Keratinocyte (primary cell): ENCODE data around the gene ENTHD1. TPM values are rescaled to one million over a fixed set of nuclear protein-coding genes. Genes with fewer than 3 reads are reported as not detected.

Experiments used
- DNase-seq: peaks from one replicate; pipeline ENCODE4 v3.0.0-alpha.2; 2011; ENCODE audit warnings: low read depth, missing footprints, low spot score
- FAIRE-seq: peaks from 2 replicates; lab custom pipeline; 2011; peaks lifted over from hg19 to GRCh38; lab: Jason Lieb, UNC
- H2AFZ ChIP-seq: 2 replicates; pipeline ENCODE4 v1.6.0; 2012; ENCODE audit warnings: low read length, control low read depth, inconsistent platforms; ENCODE audit not compliant: control insufficient read depth
- H3K27ac ChIP-seq: 2 replicates; pipeline ENCODE4 v1.5.1; 2011; ENCODE audit warnings: low read length; ENCODE audit not compliant: control insufficient read depth, insufficient read depth
- H3K27me3 ChIP-seq: 3 replicates; pipeline ENCODE4 v1.6.0; 2011; ENCODE audit warnings: low read length; ENCODE audit not compliant: control insufficient read depth, insufficient read depth; ENCODE audit errors: extremely low read depth
- H3K36me3 ChIP-seq, 2 experiments: 2 replicates in 1 of 2; 3 replicates in 1 of 2; pipeline ENCODE4 v1.5.1; 2011; ENCODE audit warnings: low read length in 2 of 2, mild to moderate bottlenecking in 1 of 2; ENCODE audit not compliant: control insufficient read depth in 2 of 2, insufficient read depth in 2 of 2; ENCODE audit errors: extremely low read depth in 1 of 2
- H3K4me1 ChIP-seq: 3 replicates; pipeline ENCODE4 v1.5.1; 2011; ENCODE audit warnings: low read length; ENCODE audit not compliant: control insufficient read depth, insufficient read depth; ENCODE audit errors: extremely low read depth
- H3K4me2 ChIP-seq: 3 replicates; pipeline ENCODE4 v1.6.0; 2011; ENCODE audit warnings: low read depth, low read length; ENCODE audit not compliant: control insufficient read depth, insufficient read depth; ENCODE audit errors: extremely low read depth
- H3K4me3 ChIP-seq, 3 experiments: fragments of 200-600 bp in 1 of 3; sonication (generic) in 1 of 3; 2 replicates in 2 of 3; 3 replicates in 1 of 3; pipeline ENCODE4 v1.5.1; 2011 to 2016; ENCODE audit warnings: low read length in 3 of 3, mild to moderate bottlenecking in 3 of 3, control low read depth in 2 of 3, inconsistent platforms in 1 of 3, low read depth in 1 of 3, mixed read lengths in 1 of 3, mixed run types in 1 of 3, moderate library complexity in 1 of 3; ENCODE audit not compliant: control insufficient read depth in 2 of 3, insufficient read depth in 2 of 3; ENCODE audit errors: extremely low read depth in 1 of 3
- H3K79me2 ChIP-seq: 2 replicates; pipeline ENCODE4 v1.6.0; 2012; ENCODE audit warnings: low read length; ENCODE audit not compliant: control insufficient read depth, insufficient read depth
- H3K9ac ChIP-seq: 3 replicates; pipeline ENCODE4 v1.6.0; 2011; ENCODE audit warnings: low read length; ENCODE audit not compliant: control insufficient read depth, insufficient read depth; ENCODE audit errors: extremely low read depth
- H3K9me1 ChIP-seq: 3 replicates; pipeline ENCODE4 v1.6.0; 2011; ENCODE audit warnings: low read length; ENCODE audit not compliant: control insufficient read depth, insufficient read depth; ENCODE audit errors: extremely low read depth
- H3K9me3 ChIP-seq: 2 replicates; pipeline ENCODE4 v1.5.1; 2012; ENCODE audit warnings: low read depth, low read length; ENCODE audit not compliant: control insufficient read depth
- H4K20me1 ChIP-seq: 3 replicates; pipeline ENCODE4 v1.6.0; 2011; ENCODE audit warnings: low read length; ENCODE audit not compliant: control insufficient read depth, insufficient read depth; ENCODE audit errors: extremely low read depth
- EZH2 ChIP-seq: IDR thresholded peaks from one replicate; pipeline ENCODE4 v1.6.1; 2012; ENCODE audit warnings: inconsistent platforms, mild to moderate bottlenecking, low read length, moderate library complexity
- dilution Hi-C: fragments of 300-500 bp; cut with MboI; formaldehyde crosslinking; loops from one replicate; pipeline ENCODE4 v1.7.0; 2020; ENCODE audit warnings: low sequenced_read_pairs; ENCODE audit not compliant: extremely low pct_ligation_motif_present
- polyA plus RNA-seq, 5 experiments: library from polyadenylated mRNA; depleted of rRNA in 3 of 5; stranded (reverse) in 3 of 5; stranded (forward) in 1 of 5; unstranded in 1 of 5; fragments of >200 nt; gene quantifications; 1 replicate in 1 of 5; 2 replicates in 3 of 5; 3 replicates in 1 of 5; pipeline versions ENCODE4 v1.2.1 to v1.2.3, GENCODE V29; 2011 to 2012; ENCODE audit warnings: missing spikeins in 2 of 5, low read depth in 1 of 5, low replicate concordance in 1 of 5
- TF ChIP-seq, protein P1 (sequence below), 3 experiments: IDR thresholded peaks in 1 of 3; conservative IDR thresholded peaks in 1 of 3; optimal IDR thresholded peaks in 1 of 3; 2 replicates in 2 of 3; 3 replicates in 1 of 3; pipeline versions ENCODE3 to v1.5.1; 2011; ENCODE audit warnings: low read length in 3 of 3, mild to moderate bottlenecking in 3 of 3, moderate library complexity in 2 of 3, control low read depth in 1 of 3, inconsistent platforms in 1 of 3; ENCODE audit not compliant: insufficient read depth in 2 of 3; ENCODE audit errors: extremely low read depth in 1 of 3

ENTHD1 gene
- polyA plus RNA-seq, 1 donor (not counting 4 experiments of a cell fraction or from before 2014, with no cell fraction given) = not detected

- Histone ChIP-seq H3K4me2 (no peak overlapping the region), H3K27ac (no peak overlapping the region), H3K9me3 (no peaks in the 10 kb centered on the region), H3K36me3 (no peaks in the 10 kb centered on the region), H3K4me1 (no peaks in the 10 kb centered on the region), H3K9ac (no peak overlapping the region), H2AFZ (no peak overlapping the region), H3K79me2 (no peaks in the 10 kb centered on the region), H3K27me3 (peaks cover 26% of the 10 kb centered on the region), H4K20me1 (no peaks in the 10 kb centered on the region), H3K9me1 (no peaks in the 10 kb centered on the region), H3K4me3 (no peak overlapping the region)
- dilution Hi-C loops = no loop called here
- TF ChIP-seq, protein P1, sequence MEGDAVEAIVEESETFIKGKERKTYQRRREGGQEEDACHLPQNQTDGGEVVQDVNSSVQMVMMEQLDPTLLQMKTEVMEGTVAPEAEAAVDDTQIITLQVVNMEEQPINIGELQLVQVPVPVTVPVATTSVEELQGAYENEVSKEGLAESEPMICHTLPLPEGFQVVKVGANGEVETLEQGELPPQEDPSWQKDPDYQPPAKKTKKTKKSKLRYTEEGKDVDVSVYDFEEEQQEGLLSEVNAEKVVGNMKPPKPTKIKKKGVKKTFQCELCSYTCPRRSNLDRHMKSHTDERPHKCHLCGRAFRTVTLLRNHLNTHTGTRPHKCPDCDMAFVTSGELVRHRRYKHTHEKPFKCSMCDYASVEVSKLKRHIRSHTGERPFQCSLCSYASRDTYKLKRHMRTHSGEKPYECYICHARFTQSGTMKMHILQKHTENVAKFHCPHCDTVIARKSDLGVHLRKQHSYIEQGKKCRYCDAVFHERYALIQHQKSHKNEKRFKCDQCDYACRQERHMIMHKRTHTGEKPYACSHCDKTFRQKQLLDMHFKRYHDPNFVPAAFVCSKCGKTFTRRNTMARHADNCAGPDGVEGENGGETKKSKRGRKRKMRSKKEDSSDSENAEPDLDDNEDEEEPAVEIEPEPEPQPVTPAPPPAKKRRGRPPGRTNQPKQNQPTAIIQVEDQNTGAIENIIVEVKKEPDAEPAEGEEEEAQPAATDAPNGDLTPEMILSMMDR (optimal IDR thresholded peaks at IDR 0.05 in 1 of 3, IDR thresholded peaks at IDR 0.05 in 1 of 3, conservative IDR thresholded peaks at IDR 0.05 in 1 of 3; ENCODE audit: extremely low read depth in 1 of 3, insufficient read depth in 2 of 3, low read length in 3 of 3) = no peak
- no peak for TF ChIP-seq EZH2
- DNase-seq = no peak
- FAIRE-seq = peak; percentile 34
These were observed 47.3 kb upstream of the ENTHD1 start for GRCh38 chr22:39940757-39941305.

- TF ChIP-seq, protein P1 (optimal IDR thresholded peaks at IDR 0.05 in 1 of 3, IDR thresholded peaks at IDR 0.05 in 1 of 3, conservative IDR thresholded peaks at IDR 0.05 in 1 of 3; ENCODE audit: extremely low read depth in 1 of 3, insufficient read depth in 2 of 3, low read length in 3 of 3) = no peak
- TF ChIP-seq EZH2 = no peak
- no peaks in the 10 kb centered on the region for H3K9me3 ChIP-seq
- H3K4me2 ChIP-seq = no peak overlapping the region
- DNase-seq = no peak
- no peak overlapping the region for H3K4me3 ChIP-seq
- peaks cover 34% of the 10 kb centered on the region for H3K27me3 ChIP-seq
- no peak overlapping the region for H2AFZ ChIP-seq
- dilution Hi-C loops = no loop called here
- no peaks in the 10 kb centered on the region for H4K20me1 ChIP-seq
- H3K9ac ChIP-seq = no peak overlapping the region
- no peaks in the 10 kb centered on the region for H3K4me1 ChIP-seq
- H3K79me2 ChIP-seq = no peaks in the 10 kb centered on the region
- no peak for FAIRE-seq
- H3K9me1 ChIP-seq = no peaks in the 10 kb centered on the region
- H3K27ac ChIP-seq = no peak overlapping the region
- no peaks in the 10 kb centered on the region for H3K36me3 ChIP-seq
These were observed 46.3 kb upstream of the ENTHD1 start for GRCh38 chr22:39939830-39940229.
